GM12874 (cell line): ENCODE data around the gene RBM15B.

Source experiments
- TF ChIP-seq, protein P1 (sequence below): IDR thresholded peaks from 2 replicates; pipeline ENCODE4 v1.5.1; 2011; ENCODE audit warnings: low read depth, mild to moderate bottlenecking, control low read depth, low read length, moderate library complexity; ENCODE audit not compliant: insufficient read depth

The RBM15B gene

DNA sequence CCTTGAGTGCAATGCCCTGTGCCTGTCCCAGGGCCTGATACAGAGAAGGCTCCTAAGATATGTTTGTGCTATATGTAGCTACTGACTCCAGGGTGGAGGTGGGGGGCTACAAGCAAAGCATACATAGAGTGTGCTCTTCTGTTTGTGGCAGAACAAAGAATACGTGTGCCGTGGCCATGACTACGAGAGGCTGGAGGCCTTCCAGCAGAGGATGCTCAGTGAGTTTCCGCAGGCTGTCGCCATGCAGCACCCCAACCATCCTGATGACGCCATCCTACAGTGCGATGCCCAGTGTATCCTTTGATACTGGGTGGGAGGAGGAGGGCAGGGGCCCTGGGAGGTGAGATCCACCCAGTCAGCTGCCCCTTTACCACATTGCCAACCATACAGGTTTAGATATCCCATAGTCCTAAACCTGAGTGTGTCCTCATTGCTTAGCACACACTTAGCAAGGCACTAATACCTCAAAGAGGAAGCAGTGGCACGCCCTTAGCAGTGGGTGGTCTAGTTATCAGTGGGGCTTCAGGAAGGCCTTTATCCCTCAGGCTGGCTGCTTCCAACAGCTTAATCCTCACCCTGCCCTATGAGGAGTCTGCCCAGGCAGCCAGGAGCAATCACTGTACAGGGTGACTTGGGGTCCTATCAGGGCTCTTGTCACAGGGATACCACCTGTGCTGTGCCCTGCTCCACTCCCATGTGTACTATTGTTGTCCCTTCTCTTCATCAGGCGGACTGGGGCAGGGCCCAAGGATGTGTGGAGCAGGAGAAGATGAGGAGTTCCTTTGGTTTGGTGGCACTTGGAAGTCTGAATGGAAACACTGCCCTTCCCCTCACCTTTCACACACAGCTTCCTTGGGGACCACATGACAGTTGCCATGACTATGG, 36.1 kb upstream of the RBM15B start:
- TF ChIP-seq, protein P1, sequence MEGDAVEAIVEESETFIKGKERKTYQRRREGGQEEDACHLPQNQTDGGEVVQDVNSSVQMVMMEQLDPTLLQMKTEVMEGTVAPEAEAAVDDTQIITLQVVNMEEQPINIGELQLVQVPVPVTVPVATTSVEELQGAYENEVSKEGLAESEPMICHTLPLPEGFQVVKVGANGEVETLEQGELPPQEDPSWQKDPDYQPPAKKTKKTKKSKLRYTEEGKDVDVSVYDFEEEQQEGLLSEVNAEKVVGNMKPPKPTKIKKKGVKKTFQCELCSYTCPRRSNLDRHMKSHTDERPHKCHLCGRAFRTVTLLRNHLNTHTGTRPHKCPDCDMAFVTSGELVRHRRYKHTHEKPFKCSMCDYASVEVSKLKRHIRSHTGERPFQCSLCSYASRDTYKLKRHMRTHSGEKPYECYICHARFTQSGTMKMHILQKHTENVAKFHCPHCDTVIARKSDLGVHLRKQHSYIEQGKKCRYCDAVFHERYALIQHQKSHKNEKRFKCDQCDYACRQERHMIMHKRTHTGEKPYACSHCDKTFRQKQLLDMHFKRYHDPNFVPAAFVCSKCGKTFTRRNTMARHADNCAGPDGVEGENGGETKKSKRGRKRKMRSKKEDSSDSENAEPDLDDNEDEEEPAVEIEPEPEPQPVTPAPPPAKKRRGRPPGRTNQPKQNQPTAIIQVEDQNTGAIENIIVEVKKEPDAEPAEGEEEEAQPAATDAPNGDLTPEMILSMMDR = no peak

- TF ChIP-seq, protein P1 = no peak
These were observed 35.0 kb upstream of the RBM15B start for GRCh38 chr3:51355891-51356578.

DNA sequence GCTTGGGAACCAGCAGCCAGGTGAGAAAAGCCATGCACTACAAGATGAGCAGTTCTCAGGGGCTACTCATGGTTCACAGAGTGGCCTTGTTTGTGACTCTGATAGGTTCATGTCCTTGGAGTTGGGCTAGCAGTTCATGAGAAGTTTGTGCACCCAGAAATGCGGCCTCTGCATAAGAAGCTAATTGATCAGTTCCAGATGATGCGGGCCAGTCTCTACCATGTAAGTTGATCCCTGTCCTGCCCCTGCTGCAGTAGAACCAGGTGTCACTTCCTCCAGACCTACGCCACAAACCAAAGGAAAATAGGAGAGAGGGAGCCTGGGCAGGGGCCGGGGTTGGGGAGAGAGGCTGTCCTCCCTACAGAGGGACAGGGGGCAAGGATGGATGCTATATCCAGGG, 33.2 kb upstream of the RBM15B start:
- TF ChIP-seq, protein P1 = no peak

DNA sequence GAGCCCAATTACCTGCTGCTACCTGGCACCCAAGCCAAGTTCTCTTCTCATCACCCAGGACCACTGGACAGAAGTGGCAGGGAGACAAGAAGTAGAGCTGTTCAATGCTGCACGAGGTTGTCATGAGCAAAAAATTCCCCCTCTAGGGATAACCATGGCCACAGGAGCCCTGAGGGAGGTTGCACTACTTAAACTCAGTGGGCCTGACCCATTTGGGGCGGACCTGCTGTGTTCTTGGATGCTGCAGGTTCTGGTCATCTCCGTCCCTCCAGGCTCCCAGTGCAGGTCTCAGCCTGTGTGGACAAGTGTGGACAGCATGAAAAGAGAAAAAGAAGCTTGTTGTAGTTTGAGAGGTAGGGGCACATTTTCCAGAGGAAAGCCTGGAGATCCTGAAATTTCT, 32.1 kb upstream of the RBM15B start:
- TF ChIP-seq, protein P1 = no peak

GRCh38 chr3:51360806-51361205, 30.3 kb upstream of the RBM15B start:
- TF ChIP-seq, protein P1 = no peak

DNA sequence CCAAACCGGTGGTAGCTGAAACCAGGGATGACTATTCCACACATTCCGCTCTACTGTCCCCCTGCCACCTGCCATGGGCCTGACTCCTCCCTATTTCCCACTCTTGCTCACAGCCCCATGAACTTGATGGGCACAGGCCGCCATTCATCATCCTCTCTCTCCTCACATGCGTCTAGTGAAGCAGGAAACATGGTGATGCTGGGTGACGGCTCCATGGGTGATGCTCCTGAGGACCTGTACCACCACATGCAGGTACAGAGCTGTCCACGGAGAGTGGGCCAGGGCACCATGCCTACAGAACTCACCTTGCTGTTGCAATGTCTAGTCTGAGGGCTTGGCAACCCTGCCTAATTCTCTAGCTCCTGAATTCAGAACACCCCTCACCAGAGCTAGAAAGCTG, 29.3 kb upstream of the RBM15B start:
- TF ChIP-seq, protein P1 = no peak

DNA sequence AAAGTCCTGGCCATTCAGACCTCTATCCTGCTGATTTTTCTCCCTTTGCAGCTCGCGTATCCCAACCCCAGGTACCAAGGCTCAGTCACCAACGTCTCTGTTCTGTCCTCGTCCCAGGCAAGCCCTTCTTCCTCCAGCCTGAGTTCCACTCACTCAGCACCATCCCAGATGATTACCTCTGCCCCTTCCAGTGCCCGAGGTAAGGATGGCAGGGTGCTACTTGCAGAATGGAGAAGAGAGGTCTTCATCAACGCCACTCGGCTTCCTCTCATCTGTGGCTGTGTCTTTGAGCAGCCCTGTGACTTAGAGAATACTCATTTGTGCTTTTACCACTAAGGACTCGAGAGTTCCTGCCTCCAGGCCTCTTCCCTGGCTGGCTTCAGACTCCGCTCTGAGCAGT, 28.6 kb upstream of the RBM15B start:
- TF ChIP-seq, protein P1 = no peak
